ENCODE results near the gene MON1B.

- no peak for TF ChIP-seq POLR2A (IDR thresholded peaks at IDR 0.05)
- no peak for TF ChIP-seq CTCF (IDR thresholded peaks at IDR 0.05)
Measured at GRCh38 chr16:77143364-77143763, 47.6 kb upstream of the MON1B start.

Data from transverse colon (tissue), 3 donors.